HG03342 (cell line): ENCODE data around the gene PLA2G2F.

Source experiments
- ATAC-seq: cut with Tn5 transposase; IDR thresholded peaks from one replicate; pipeline ENCODE4 v1.9.1; 2021; ENCODE audit warnings: mild to moderate bottlenecking, moderate library complexity; ENCODE audit not compliant: unreplicated experiment

Gene PLA2G2F

GRCh38 chr1:20138961-20139550 lies at the start of gene PLA2G2F:
Gene PLA2G2F, plus strand, starts transcription at chr1:20139323. Its CDS starts 105 bp downstream, at chr1:20139428.
- no peak for ATAC-seq

DNA sequence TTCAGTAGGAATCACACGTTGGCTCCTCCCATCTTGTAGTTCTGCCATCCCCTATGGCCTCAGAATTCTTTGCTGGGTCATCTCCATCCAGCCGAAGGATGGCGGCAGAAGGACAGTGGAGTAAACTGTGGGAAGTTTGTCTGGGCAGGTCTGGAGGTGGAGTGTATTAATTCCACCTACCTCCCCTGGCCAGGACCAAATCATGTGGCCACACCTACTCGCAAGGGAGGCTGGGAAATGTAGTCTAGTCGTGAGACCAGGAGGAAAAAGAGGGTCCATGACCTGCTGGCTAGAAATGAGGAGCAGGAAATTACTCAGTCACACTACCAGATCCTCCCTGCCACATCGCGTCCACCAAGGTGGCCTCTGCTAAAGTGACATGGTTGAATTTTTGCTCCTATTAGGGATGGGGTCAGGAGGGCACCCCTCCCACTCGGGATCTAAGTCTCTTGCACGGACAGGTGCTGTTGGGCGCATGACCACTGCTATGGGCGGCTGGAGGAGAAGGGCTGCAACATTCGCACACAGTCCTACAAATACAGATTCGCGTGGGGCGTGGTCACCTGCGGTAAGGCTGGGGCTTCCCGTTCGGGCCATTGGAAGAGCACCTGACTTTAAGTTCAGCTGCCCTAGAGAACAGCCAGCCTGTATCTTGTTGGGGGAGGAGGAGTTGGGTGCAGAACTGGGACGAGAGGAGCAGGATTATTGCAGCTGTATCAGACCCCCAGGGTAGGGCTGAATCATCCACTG lies 49.6 kb upstream of the PLA2G2F start:
- ATAC-seq = no peak

- no peak for ATAC-seq
Observed at GRCh38 chr1:20090119-20090518, 49.0 kb upstream of the PLA2G2F start.

- no peak for ATAC-seq
Observed at GRCh38 chr1:20090641-20091040, 48.5 kb upstream of the PLA2G2F start.

- no peak for ATAC-seq
Observed at GRCh38 chr1:20093303-20093702, 45.8 kb upstream of the PLA2G2F start.

GRCh38 chr1:20093940-20094391 lies 45.2 kb upstream of the PLA2G2F start:
- no peak for ATAC-seq

DNA sequence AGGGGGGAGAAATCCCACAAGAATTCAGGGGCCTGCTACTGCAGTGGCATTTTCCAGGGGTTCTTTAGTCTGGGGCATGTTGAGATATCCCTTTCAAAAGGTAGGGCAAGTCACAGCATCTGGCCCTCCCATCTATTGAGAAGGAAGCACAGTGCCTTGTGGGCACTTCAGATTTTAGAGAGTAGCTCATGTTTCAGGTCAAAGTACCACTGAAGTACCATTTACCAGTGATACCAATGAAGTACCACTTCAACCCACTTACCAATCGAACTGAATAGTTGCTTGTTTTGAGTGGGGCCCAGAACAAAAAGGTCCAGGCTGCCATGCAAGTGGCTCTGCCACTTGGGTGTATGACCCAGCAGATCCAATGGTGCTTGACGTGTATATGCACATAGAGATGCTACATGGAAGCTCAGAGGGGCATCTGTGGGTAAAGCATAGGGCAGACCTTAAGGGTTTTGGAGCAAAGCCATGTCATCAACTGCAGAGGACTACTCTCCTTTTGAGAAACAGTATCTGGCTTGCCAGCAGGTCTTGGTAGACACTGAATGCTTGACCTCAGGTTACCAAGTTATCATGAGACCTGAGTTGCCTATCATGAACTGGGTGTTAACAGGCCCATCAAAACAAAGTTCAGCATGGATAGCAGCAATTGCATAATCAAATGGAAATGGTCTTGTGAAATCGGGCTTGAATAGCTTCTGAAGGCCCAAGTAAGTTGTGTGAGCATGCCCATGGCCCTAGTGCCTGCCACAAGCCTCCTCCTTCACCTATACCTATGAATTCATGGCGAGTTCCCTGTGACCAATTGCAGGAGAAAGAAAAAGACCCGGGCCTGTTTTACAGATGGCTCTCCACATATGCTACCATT lies 43.3 kb upstream of the PLA2G2F start:
- ATAC-seq = no peak

DNA sequence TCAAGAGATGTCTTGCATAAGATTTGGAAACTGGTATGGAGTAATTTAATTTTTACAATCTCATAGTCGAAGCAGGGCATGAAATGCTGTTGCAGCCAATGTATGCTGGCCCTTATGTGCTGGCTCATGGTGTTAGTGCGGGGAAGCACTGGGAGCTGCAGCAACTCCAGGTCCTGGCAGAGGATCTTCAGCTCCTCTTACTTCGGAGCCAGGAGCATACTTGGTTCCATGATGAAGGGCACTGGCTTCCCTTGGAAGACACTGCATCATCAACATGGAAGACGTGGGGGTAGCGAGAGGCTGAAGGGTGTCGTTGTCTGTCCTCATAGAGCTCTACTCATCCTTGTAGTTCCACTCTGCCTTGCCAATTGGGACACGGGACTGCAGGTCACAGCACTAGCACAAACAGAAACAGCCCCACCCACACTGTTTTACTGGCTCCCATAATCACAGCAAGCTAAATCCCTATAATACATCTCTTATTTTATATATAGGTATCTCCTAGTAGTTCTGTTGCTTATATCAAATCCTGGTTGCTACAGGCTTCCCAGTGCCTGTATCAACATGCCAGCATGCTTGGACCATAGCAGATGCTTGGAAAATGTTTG lies 42.2 kb upstream of the PLA2G2F start:
- no peak for ATAC-seq

- ATAC-seq = no peak
Observed at GRCh38 chr1:20099533-20099932, 39.6 kb upstream of the PLA2G2F start.

GRCh38 chr1:20100632-20101355 lies 38.3 kb upstream of the PLA2G2F start:
- ATAC-seq = no peak

DNA sequence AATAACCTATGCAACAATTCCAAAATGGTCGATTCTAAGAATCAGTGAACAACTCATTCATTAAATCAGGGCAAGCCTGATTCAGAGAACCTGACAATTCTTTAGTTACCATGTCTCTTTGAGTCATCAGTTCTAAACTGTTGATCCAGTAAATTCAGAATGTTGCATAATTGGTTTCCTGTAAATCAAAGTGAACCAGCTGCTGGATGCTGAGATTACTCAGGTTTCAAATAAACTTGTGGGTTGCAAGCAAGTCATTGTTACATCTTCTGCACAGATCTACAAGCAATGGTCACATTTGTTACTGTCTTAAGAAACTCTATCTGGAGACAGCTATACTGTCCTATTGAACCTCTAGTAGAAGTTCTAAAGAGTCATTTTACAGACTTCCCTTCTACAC lies 36.2 kb upstream of the PLA2G2F start:
- no peak for ATAC-seq

GRCh38 chr1:20105856-20106255 lies 33.3 kb upstream of the PLA2G2F start:
- no peak for ATAC-seq

DNA sequence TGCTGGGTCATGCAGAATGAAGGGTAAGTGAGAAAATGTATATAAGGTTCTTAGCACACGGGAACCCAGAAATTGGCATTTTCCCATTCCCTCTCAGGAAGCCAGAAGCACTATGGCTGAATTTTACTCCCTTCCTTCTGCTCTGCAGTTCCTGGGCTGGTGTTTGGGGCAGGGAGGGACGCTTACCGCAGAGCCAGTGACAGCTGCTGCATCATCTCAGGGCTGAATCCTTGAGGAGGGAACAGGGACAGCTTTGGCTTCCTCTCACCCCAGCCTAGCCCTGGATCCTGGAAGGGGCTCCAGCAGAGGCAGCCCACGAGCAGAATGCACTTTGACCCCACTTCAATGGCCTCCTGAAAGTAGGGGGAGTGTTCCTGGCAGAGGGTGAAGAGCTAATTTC lies 31.8 kb upstream of the PLA2G2F start:
- no peak for ATAC-seq

GRCh38 chr1:20107796-20108195 lies 31.3 kb upstream of the PLA2G2F start:
- no peak for ATAC-seq

- ATAC-seq = no peak
Observed at GRCh38 chr1:20108366-20109123, 30.6 kb upstream of the PLA2G2F start.

- ATAC-seq = no peak
Observed at GRCh38 chr1:20109223-20109856, 29.8 kb upstream of the PLA2G2F start.

DNA sequence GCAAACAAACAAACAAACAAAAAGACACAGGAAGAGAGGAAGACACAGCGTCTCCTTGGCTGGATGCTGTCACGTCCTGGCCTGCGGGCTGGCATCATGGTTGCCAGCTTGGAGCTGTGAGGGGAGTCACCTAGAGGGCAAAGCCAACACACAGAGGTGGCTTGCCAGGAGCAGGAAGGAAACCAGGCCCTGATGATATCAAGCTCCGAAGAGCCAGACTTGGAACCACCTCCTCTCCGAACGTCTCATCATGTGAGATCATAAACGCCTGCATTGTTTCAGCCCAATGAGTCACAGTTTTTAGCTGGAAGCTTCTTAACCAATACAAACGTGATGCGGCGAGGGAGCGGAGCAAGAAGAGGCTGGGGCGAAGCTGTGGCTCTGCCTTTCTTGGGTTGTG lies 28.4 kb upstream of the PLA2G2F start:
- ATAC-seq = no peak

DNA sequence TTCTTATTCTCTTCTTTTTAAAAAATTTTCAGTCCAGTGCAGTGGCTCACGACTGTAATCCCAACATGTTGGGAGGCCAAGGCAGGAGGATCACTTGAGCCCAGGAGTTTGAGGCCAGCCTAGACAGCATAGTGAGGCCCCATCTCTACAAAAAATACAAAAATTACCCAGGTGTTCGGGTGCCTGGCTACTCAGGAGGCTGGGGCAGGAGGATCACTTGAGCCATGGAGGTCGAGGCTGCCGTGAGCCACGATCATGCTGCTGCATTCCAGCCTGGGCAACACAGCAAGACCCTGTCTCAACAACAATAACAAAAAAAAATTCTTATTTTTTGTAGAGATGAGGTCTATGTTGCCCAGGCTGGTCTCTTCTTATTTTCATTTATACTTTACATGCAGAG lies 27.7 kb upstream of the PLA2G2F start:
- no peak for ATAC-seq

GRCh38 chr1:20112279-20113000 lies 26.7 kb upstream of the PLA2G2F start:
- no peak for ATAC-seq
